GM19372 (cell line): ENCODE results near the gene SLC43A3.

ENCODE experiments used
- ATAC-seq: cut with Tn5 transposase; IDR thresholded peaks from one replicate; pipeline ENCODE4 v1.9.1; 2021; ENCODE audit warnings: mild to moderate bottlenecking, low read depth, moderate library complexity; ENCODE audit not compliant: unreplicated experiment

SLC43A3 gene

GRCh38 chr11:57426929-57427726 is at the start of gene SLC43A3:
Gene SLC43A3 (minus strand): TSS chr11:57427121. CDS start chr11:57426172, 949 bp downstream.
- ATAC-seq = peak; percentile 67

DNA sequence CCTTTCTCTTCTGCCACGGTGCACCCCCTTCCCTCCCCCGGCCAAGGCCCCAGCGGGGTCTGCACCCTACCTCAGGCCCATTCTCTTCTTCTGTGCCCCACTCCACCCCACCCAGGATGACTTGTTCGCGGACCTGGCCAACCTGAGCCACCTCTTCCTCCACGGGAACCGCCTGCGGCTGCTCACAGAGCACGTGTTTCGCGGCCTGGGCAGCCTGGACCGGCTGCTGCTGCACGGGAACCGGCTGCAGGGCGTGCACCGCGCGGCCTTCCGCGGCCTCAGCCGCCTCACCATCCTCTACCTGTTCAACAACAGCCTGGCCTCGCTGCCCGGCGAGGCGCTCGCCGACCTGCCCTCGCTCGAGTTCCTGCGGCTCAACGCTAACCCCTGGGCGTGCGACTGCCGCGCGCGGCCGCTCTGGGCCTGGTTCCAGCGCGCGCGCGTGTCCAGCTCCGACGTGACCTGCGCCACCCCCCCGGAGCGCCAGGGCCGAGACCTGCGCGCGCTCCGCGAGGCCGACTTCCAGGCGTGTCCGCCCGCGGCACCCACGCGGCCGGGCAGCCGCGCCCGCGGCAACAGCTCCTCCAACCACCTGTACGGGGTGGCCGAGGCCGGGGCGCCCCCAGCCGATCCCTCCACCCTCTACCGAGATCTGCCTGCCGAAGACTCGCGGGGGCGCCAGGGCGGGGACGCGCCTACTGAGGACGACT is 49.3 kb upstream of the SLC43A3 start:
- peak; percentile 36 for ATAC-seq

DNA sequence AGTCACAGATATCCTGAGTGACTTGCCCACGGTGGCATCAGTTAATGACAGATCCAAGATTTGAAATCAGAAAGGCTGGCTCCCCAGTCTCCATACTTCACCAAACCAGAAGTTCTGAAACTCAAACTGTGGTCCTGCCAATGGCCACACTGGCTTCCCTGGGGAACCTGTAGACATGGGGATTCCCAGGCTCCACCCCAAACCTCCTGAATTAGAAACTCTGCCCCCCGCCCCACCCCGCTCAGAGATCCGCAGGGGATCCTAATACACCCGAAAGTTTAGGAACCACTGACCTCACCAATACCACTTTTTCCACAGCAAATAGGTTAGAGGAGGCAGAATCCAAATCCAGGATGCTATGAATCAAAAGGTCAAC is 48.7 kb upstream of the SLC43A3 start:
- no peak for ATAC-seq

GRCh38 chr11:57475191-57475590 is 48.3 kb upstream of the SLC43A3 start:
- no peak for ATAC-seq

DNA sequence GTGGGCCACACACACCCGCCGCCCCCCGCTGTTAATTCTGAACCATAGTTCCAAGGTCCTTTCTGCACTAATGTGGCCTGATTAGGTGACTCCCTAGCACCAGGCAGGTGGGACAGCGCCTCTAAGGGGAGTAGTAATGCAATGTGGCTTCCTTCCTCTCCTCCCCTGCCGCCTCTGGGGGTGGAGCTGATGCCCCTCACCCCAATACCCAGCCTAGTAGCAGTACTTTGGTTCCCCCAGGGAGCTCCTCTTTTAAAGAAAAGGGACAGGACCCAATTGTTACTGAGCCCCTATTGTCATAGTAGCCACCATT is 47.8 kb upstream of the SLC43A3 start:
- no peak for ATAC-seq

DNA sequence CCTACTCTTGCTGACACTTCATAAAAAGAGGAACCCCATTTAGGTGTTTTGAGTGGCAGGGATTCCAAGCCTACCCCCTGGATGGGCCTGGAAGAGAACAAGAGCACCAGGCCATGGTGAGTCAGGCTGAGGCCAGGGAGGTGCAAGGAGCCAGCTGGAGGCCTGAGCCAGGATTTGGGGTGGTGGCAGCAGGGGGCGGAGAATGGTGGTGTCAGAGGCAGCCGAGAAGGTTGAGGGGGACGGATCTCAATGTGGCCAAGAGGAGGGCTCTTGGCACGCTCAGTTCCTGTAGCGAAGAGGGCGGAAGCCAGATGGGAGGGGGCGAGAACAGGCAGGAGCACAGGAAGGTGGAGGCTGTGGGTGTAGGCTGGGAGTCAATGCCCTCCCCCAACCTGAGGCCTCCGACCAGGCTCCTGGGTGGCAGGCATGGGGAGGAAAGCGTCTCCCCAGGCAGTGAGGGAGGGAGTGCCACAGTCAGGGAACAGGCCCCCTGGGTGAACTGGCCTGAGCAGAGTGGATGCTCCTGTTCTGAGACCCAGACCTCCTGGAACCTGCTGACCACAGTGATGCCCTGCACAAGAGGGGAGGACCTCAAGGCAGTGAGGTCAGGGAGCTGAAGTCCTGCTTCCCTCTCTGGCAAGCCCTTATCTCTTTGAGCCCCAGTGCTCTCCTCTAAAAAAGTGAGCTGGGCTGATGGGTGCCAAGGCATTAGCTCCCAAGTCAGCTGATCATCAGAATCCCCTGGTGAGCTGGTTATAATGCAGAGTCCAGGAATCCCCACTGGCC is 47.3 kb upstream of the SLC43A3 start:
- ATAC-seq = no peak

DNA sequence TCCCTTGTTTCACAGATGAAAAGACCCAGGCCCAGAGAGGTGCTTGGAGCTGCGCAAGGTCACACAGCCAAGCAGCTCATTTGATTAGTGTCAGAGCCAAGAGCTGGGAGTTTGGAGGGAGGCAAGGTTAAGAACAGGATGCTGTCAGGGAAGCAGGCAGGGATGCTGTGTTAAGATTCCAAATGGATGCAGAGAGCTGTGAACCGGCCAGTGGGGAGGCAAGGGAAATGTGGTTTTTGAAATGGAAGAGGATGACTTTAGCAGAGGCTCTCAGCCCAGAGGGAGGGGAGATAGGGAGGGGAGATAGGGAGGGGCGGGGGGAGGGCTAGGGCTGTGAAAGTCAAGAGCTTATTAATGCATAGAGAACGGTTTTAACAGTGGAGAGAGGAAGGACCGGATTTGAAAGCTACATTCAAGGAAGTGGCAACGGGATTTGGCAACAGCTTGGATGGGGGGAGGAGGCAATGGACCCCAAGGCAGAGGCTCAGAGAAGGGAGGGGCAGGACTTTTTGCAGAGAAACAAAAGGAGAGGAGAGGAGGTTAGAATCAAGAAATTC is 46.4 kb upstream of the SLC43A3 start:
- ATAC-seq = no peak

GRCh38 chr11:57471496-57471895 is 44.6 kb upstream of the SLC43A3 start:
- ATAC-seq = no peak

GRCh38 chr11:57469268-57469667 is 42.3 kb upstream of the SLC43A3 start:
- no peak for ATAC-seq

DNA sequence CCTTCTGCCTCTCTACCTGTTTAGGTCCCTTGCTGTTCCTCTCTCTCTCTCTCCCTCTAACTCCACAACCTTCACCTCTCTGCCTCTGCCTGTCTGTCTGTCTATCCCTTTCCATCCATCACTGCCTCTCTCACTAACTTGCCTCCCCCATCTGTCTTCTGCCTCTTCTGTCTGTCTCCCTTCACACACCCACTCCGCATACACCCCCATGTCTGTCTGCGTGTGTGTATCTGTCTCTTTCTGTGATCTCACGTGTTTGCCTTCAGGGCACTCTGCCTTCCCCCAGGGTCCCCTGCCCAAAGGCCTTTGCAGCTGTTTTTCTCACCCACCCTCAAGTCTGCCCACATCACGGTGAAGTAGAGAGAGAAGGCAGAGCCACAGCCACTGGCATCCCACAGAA is 41.4 kb upstream of the SLC43A3 start:
- ATAC-seq = no peak

GRCh38 chr11:57467508-57468157 is 40.7 kb upstream of the SLC43A3 start:
- ATAC-seq = no peak

- no peak for ATAC-seq
Measured at GRCh38 chr11:57466680-57467079, 39.8 kb upstream of the SLC43A3 start.

DNA sequence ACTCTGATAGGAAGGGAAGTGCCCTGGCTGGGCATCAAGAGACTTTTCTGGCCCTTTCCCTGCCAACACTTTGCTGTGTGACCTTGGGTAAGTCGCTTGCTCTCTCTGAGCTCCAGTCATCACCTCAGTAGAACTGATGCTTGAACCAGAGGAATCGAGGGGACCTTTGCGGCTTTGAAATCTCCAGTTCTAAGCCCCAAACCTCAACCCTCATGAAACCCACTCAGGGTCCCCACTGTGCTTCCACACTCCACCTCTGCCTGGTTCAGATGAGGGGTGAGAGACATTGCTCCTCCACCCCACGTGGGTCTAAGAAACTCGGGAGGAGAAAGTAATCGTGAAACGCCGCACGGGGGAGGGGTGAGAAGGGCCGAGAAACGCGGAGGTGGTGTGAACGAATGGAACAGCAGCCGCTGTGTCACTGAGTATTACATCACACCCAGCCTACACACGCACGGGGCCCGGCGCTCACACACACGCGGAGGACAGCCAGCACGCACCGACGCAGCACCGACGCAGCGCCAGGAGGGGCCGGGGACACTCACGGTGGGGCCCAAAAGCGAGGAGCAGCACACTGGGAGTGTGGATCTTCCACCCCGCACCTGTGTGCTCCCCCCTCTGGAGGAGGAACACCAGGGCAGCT is 37.7 kb upstream of the SLC43A3 start:
- ATAC-seq = no peak

DNA sequence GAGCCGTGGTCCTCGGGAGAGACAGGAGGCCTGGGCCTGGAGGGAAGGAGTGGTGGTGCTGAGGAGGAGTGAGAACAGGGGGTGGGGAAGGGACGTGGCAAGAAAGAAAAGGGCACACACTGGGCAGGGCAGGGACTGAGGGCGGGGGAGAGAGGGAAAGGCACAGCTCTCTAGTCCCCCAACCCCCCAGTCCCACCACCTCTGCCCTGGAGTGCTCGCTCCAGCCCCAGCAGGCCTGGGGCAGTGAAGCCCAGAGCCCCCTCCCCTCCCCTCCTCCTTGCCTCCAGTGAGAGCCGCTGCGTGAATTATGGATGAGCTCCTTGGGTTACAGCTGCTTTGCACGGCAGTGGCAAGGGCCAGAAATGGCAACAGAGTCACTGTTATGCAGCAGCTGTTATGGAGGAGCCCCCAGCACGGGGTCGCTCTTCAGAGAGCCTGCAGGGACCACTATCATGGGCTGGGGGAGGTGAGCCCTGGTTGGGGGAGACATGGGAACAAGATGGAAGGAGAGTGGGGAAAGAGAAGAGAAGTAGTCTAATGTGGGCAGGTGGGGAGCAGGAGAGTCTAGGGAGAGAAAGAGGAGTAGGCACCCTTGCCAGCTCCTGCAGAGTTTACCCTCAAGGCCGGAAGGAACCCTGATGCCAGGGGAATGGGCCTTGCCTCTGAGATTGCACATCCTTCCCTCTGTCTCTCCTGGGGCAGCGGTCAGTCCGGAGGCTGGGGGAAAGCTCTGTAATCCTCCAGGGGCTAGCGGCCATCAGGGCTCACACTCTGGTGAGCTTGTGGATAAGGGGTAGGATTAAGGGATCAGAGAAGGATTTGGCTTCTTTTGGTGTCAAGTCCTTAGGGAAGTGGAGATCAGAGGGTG is 37.0 kb upstream of the SLC43A3 start:
- no peak for ATAC-seq

DNA sequence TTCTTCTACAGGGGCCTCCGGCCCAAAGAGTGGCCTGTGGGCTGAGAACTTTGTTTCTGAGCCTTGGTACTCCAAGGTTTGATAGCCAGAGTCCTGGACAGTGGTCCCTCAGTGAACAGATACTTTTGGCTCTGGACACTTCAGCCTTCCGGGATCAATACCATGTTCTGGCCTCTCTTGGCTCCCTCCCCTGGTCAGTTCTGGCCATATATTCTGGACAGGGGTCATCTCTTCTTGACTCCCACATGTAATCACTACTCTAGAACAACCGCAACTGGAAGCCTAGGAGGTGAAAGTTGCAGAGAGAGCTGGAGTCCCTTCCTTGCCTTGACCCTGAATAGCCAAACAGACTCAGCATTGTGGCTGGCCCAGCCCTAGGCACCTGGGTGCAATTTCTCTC is 35.7 kb upstream of the SLC43A3 start:
- ATAC-seq = no peak

GRCh38 chr11:57461841-57462489 is 35.0 kb upstream of the SLC43A3 start:
- no peak for ATAC-seq

GRCh38 chr11:57460758-57461749 is 34.1 kb upstream of the SLC43A3 start:
- no peak for ATAC-seq
